OCI-LY7 (cell line): ENCODE data around the gene TBC1D1.

Experiments used
- CTCF ChIP-seq: fragments of 200-600 bp; sonication (generic); conservative IDR thresholded peaks from 2 replicates; pipeline ENCODE4 v1.5.1; 2014; ENCODE audit warnings: mild to moderate bottlenecking, antibody characterized with exemption, low read length, moderate library complexity, mixed read lengths
- EZH2phosphoT487 ChIP-seq: fragments of 200-600 bp; sonication (generic); IDR thresholded peaks from 2 replicates; pipeline ENCODE4 v1.6.1; 2018; ENCODE audit warnings: low read depth, borderline replicate concordance, mild to moderate bottlenecking, mixed run types, antibody characterized with exemption, low read length, moderate library complexity, mixed read lengths

GRCh38 chr4:38106311-38106710, 215.4 kb downstream of the TBC1D1 start:
- TF ChIP-seq CTCF (no peak), EZH2phosphoT487 (no peak)
